ENCODE data around the gene NUAK1.

The NUAK1 gene

DNA sequence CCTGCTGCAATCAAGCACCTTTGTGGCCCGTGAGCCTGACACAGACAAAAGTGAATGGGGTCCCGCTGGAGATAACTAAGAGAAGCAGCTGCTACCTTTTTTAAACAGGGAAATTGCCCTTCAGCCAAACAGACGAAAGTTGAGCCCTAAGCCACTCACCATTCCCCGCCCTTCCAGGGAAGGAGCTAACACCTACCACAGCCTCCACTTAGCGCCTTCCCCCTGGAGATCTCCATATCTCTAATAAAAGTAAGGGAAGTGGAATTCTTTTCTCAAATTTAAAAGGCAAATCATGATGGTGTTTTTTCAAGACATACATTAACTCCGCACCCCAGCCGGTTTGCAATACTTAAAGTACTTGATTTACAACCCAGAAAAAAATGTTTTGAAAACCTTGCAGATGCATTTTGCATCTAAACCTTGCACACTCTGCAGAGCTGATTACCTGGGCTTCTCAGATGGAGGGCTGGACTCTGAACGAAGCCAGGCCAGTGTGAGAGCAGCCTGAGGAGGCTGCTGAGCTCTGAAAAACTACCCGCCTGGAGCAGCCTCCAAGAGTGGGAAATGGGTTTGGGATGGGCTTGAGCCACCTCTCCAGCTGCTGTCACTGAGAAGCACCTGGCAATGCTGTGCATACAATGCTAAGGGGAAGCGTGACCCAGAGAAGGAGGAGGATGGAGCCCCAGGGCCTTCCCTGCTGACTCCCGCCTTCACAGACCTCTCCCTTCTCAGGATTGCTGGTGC is 10.0 kb downstream of the NUAK1 start:
- FAIRE-seq, result no peak

DNA sequence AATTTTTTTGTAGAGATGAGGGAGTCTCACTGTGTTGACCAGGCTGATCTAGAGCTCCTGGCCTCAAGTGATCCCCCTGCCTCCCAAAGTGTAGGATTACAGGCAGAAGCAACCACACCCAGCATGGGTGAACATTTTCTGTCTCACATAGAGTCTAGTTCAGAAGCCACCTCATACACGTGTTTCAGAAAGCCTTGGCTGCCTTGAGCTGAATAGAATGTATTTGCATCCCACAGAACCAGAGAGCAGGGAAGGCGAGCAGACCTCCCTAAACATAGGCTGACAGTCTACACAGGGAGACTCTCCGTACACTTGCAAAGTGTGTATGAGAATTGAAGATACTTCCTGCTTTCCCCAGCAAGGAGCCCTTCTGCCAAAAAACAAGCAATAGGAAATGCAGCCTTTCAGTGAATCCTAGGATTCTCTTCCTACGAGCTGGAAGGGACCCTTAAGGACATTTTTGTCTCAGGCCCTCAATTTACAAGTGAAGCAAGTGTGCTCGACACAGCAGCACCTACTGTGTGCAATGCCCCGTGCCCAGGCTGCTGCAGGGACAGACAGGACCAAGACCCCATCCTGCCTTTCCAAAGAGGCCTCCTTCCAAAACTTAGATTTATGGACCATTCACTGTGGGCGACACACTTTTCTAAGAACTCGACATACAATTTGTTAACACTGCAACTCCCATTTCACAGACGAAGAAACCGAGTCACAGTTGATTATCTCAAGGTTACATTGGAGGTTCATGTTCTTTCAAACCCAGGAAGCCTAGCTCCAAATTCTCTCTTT is 11.2 kb downstream of the NUAK1 start:
- FAIRE-seq, result no peak

DNA sequence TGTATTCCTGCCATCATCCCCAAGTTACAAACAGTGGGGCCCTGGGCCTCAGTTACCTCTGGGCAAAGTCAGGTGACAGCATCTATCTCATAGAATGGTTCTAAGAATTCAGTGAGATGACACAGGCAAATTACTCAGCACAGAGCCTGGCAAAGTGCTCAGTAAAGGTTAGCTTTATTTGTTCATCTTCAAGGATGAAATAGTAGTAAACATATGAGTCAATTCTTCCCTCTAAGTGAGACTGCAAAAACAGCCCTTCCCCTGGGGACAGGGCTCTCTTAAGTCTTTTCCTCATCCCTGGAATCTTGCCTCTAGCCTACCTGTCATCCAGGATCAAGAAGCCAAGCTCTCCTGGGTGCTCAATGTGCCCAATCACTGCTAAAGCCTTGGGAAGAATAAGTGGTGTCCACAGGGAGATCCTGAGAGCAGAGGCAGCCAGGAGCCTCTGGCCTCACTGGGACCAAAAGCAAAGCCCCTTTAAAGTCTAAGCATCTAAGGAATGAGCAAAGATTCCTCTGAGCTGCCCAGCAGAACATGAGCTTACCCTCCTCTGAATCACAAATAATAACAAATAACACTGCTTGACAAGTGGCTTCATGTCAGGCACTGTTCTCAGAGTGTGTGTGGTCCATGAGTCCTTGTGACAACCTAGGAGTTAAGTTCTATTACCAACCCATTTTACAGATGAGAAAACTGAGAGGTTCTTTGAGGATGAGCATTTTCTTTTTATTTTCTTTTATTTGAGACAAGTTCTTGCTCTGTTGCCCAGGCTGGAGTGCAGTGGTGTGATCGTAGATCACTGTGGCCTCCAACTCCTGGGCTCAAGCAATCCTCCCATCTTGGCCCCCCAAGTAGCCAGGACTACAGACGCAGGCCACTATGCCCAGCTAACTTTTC is 12.1 kb downstream of the NUAK1 start:
- FAIRE-seq, result no peak

DNA sequence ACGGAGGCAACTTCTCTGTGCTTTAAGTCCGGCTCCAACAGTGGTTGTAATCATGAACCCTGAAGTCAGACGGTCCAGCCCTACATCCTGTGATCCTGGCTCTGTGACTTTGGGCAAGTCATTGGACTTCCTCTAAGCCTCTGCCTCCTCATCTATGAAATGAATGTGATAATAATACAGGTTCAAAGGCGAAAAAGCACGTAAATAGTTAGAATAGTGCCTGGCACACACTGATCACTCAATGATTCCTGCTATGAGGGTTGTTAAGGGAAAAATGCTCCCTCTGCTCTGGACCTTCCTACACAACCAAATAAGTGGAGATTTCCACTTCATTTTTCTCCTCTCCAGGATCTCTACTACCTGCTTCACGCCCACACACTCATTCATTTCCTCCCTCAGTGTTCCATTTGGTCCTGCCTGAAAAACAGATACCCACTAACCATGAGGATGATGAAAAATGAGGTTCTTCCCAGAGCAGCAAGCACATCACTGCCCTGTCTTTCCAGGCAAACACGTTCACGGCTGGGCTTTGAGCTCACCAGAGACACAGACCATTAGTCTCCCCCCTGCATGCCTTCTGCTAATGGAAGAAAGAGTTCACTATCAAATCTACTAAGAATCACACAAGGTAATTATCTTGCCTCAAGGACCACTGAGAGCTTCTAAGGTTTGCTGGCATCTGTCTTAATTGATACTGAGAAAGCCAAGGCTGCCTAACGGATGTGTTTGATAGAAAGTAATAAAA is 13.2 kb downstream of the NUAK1 start:
- FAIRE-seq, result no peak

DNA sequence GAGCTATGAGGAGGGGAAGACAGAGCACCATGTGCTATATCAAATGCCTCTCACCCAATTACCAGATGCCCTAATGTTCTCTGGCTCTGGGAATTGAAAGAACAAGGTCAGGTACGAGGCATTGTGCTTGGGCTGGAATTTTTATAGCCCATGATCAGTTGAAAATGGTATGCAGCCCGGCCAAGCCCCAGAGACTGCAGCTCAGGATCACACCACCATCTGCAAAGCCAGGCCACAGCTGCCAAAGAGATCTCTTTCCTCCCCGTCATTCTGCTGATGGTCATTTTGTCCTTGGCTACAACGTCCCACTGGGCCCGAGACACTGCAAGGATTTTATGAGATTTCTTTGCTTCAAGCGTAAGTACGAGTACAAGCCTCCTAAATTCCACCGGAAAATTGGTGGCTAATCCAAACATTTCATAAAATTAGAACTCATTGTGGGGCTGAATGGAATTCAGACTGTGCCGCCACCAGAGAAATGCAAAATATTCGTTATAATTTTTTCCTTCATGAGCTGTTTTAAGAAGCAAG is 15.1 kb downstream of the NUAK1 start:
- FAIRE-seq, result no peak

DNA sequence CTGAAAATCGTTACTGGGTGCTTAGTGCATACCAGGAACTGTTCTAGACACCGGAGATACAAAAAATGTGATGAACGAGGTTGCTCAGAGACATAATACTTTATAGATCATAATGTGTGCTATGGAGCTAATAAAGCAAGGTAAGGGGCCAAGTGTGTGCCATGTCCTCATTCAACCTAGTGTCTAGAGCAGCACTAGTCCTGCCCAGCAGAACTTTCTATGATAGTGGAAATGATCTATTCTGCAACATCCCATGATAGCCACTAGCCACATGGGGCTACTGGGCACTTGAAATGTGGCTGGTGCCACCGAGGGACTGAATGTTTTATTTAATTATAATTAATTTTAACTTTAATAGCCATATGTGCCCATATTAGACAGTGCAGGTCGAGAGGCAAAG is 15.6 kb downstream of the NUAK1 start:
- FAIRE-seq, result no peak

DNA sequence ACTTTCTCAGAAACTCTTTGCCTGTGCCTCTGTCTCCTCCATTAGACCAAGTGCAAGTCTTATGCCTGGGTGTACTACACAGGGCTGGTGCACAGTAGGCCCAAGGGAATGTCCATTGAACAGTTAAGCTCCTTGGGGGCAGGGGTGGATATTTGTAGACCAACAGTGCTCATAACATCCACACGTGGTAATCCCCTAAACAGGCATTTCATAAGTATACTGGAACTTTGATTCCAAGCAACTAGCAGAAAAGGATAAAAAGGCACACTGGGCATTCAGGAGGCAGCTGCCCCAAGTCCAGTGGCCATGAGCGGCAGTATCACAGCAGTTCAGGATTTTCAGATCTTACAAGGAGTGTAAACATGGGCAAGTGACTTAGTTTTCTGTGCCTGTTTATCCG is 16.8 kb downstream of the NUAK1 start:
- no peak for FAIRE-seq

DNA sequence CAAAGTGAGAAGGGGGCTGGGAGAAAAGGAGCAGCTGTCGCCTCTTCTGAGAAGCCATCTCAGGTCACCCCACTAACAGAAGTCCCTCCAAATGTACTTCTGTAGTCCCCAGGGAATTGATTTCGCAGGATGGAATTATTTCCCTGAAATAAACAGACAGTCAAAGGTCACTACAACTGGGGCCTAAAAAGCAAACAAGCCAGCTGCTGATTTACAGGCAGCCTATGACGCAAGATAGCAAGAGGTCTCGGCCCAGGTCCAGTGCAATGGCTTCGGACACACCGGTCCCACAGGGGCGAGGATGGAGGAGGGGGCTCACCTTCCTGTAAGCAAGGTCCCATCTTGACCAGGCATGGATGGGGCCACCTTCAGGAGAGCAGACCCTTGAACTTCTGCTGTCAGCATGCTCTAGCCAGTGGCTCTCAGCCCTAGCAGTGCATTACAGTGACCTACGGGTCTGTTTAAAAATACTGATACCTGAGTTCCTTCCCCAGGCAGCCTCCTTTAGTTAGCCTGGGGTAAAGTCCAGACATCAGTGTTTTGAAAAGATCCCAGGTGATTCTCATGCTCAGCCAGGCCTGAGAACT is 18.1 kb downstream of the NUAK1 start:
- FAIRE-seq, result no peak

DNA sequence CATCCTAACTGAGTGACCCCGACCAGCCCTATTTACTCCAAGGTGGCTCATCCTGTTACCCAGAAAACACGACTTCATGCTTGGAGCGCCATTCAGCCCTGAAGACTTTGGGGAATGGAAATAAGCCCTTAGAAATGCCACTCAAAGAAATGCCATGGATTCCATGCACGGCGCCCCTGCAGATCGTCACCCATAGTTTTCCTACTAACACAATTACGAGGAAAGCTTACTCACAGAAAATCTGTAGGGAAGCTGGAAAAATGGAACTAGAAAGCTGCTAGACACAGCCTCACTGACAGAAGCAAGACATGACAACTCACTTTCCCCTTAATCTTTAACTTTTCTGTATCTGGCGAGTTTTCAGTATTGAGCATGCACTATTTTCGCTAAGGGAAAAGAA is 19.5 kb downstream of the NUAK1 start:
- no peak for FAIRE-seq

DNA sequence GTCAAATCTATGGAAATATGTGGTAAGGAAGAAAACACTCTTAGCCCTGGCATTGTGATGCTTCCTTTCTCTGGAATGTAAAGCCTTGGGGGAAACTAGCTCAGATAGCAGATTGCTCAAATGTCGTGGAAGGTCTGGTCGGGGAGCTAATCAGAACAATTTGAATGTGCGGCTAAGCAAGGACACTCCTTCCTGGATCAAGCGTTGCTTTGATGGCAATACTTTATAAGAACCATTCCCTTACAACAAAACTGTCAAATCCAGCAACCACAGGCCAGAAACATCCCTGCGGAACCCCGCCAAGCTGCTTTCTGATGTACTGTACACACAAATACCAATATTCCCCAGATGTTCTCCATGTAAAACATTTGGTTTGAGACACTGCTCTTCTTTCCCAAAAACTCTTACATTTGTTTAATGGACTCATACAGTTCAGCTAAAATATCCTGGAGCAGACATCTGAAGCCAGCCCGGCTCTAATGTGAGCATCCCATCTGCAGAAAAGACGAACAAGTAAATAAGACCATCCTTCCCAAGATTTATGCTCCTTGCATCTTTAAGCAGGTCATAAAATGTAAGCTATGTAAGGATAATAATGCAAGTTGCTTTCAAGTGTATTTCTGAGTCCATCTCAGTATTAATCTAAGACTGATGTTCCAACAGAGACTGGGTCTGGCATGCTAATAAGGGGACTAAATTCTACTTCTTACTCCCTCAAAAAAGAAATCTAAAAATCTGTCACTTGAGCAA is 20.2 kb downstream of the NUAK1 start:
- FAIRE-seq, result no peak

DNA sequence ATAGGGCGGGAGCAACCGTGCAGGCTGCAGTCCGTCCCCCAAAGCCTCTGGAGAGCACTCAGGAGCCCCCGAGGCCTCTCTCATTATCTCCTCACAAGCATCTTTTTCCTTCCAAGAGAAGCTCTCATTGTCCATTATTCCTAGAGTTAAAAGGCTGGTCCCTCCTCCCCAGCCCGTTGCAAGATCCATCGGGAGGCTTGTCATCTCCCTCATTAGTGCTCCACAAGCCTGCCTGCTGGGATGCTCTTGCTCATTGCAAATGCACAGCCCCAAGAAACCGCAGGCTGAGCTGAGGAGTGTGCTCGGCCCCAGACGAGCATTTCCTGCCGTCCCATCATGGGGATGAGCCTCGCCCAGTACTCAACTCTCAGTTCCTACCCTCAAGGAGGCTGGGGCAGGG is 23.3 kb downstream of the NUAK1 start:
- no peak for FAIRE-seq

DNA sequence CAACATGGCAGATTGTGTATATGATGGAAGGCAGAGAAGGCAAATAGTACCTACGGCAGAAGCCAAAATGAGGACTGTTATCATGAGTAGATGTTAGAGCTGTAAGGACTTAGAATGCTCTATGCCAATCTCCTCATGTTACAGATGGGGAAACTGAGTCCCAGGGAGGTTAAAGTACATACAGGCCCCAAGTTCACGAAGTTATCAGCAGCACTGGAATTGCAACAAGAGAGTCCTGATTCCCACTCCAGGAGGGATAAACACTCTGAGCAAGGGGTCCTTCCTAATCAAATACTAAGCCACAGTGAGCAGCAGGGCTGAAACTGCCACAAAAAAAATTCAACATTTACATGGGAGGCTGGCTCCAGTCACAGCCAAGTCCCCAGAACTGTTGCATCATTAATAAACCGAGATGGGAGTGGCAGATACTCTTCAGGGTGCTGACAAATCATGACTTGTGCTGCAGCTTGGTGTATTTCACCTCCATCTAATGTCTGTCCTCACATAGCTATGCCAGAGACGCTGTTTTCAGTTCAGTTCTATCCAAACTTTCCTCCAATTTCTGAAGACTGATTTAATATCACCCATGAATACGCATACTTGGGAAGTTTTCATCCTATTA is 24.2 kb downstream of the NUAK1 start:
- no peak for FAIRE-seq

DNA sequence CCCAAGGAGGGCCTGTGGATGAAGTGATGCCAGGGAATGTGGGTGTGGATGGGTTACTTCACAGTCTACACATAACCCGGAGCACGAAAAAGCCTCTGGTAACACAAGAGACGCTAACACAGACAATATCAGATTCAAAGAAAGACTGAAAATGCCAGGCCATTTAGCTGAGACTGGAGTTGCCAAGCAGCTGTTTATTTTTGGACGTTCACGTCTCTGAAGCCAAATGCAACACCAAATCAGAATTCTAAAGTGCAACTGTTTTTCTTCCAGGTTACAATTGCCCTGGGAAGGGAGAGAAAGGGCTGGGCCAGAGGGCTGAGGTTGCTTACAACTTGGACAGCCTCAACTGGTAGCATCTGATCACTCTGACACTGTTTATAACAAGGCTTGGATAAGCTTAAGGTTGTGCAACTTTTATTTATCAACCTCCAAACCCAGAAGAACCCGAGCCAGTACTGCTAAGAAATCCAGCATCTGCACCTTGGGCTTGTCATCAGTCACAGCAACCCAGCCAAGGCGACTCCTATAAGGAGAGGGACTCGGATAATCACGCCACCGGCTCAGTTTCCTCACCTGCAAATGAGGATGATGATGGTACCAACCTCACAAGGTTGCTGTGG is 24.8 kb downstream of the NUAK1 start:
- FAIRE-seq, result no peak

DNA sequence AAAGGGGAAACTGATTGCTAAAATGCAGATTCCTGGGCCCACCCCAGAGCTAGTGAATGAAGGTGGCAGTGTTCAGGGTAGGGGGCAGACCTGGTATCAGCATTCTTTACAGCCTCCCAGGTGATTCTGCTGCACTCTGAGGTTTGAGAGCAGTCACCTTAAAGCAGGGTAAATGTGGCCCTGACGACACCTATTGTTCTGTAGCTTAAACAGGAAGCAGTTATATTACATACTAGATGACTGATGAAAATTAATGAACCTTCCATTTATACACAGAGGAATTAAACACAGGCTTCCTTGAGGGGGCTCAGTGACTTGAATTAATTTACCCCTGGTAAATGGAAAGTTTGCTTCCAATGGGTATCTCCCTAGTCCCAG is 25.3 kb downstream of the NUAK1 start:
- no peak for FAIRE-seq

DNA sequence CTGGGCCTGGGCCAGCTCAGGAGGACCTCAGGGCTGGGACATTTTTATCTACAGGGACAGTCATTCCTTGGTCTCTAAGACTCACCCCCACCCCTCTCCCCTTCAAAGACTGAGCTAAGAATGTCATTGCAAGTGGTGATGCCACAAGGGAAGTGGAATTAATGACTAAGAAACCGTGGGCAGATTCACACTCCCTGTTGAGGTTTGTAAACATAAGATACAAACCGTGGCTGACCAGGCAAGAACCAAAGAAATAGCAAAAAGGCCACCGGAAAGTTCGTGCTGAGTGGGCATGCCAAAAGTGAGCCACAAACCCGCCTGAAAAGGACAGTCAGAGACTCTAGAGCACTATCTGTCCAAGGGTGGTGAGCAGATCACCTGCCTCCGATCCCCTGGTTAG is 25.7 kb downstream of the NUAK1 start:
- no peak for FAIRE-seq

DNA sequence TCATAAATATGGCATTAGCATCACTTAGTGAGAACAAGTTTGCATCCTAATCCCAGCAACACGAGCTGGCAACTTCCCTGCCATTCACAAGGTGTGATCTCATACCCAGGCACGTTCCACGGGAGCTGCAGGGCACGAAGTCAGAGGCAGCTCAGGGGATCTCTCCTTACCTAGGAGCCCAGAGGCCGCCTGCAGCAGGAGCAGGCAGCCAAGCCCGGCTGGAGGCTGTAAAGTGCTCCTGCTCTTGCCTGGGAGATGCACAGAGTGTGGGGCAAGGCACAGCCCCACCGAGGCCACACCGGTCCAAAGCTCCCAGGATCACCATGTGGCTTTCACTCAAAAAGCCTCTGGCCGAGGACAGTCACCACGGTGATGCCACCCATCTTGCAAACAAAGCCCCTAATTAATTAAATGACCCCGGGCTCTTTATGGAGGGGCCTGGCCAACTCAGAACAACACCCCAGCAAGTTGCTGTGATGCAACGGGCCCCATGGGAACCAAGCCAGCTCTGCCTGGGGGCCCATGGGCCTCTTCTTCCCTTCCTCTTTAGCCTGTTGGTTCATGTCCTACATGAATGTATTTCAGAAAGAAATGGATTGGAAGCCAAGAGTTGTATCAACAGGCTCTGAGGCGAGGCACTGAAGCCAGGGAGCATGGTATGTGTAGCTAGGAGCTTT is 26.5 kb downstream of the NUAK1 start:
- FAIRE-seq, result no peak

DNA sequence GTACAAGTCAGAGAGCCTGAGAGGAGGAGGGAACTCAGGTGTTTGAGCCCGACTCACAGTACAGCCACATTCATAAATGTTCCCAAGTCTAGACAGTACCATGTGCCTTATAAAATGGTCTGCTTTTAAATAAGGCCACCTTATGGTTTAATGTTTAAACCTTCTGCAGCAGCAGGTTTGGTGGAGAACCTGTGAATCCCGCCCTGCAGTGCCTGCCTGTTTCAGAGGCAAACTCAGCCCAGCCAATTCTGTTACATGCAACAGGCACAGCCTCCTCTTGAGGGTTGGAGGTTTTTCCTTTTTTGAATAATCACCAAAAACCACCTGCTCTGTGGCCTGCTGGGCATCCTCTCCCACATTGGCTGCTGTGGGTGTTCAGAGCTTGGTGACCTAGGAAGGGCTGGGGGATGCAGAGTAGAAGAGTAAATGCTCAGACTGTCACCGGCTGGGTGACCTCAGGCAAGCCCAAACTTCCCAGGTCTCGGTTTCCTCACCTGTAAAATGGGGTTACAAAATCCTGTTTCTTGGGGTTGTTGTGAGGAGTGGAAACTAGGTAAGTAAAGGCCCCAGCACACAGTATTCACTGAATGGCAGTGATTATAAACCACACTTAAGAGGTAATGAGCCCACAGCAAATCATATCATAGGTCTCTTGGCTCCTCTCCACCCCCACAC is 28.0 kb downstream of the NUAK1 start:
- no peak for FAIRE-seq

DNA sequence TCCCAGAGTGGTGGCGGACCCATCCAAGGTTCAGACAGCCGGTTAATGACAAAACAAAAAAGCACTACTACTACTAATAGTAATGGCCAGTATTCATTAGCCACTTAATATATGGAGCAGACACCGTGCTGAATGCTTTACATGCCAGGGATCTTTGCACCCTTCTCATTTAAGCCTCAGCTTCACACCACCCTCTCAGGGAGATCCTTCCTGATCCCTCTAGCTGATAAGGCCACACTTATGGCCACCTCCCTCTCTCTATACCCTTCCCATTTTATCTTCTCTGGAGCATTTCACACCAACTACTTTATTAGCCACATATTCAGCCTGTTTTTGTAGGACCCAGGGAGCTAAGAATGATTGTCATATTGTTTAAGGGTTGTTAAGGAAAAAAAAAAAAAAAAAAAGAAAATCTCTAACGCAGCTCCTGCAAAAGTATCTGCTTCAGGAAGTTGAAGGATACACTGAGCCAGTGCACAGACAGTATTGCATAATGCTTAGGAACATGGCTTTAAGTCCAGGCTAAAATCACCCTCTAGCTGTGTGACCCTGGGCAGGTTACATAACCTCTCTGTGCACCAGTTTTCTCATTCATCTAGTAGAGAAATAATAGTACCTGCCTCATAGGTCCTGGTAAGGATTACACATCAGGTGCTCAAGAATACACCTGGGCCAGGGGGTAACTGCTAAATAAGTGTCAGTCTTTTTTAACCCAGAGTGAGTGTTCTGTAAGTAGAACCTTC is 29.4 kb downstream of the NUAK1 start:
- FAIRE-seq, result no peak
